HCT116 (cell line): ENCODE measurements around the gene SF3B4. TPM values are rescaled to one million over a fixed set of nuclear protein-coding genes. Genes with fewer than 3 reads are reported as not detected.

Experiments
- RAD21 ChIP-seq: IDR thresholded peaks from 2 replicates; pipeline ENCODE4 v1.6.1; 2012; ENCODE audit warnings: low read depth, mild to moderate bottlenecking
- SIN3A ChIP-seq: IDR thresholded peaks from 2 replicates; pipeline ENCODE4 v1.6.1; 2012; ENCODE audit warnings: low read depth
- ZNF274 ChIP-seq: fragments of 200-500 bp; sonication (Bioruptor generic); IDR thresholded peaks from 2 replicates; pipeline ENCODE4 v1.6.1; 2014; ENCODE audit warnings: mild to moderate bottlenecking, low read depth, low read length, inconsistent platforms
- total RNA-seq: library from RNA; stranded (reverse); gene quantifications from one replicate; pipeline ENCODE4 v1.2.1, GENCODE V29; 2021; ENCODE audit not compliant: unreplicated experiment
- TF ChIP-seq, protein P1 (sequence below): IDR thresholded peaks from 2 replicates; pipeline ENCODE4 v1.6.1; 2011; ENCODE audit warnings: mild to moderate bottlenecking, low read length, moderate library complexity; ENCODE audit not compliant: insufficient replicate concordance; ENCODE audit errors: extremely low read depth
- TF ChIP-seq, protein P2 (sequence below): IDR thresholded peaks from 2 replicates; pipeline ENCODE4 v1.6.1; 2012; ENCODE audit warnings: low read depth
- TF ChIP-seq, protein P3 (sequence below): IDR thresholded peaks from 2 replicates; pipeline ENCODE4 v1.6.1; 2012
- TF ChIP-seq, protein P4 (sequence below): IDR thresholded peaks from 2 replicates; pipeline ENCODE4 v1.6.1; 2012

SF3B4 gene
- total RNA-seq, 1 experiment from 2014 or later: 88.5 TPM

DNA sequence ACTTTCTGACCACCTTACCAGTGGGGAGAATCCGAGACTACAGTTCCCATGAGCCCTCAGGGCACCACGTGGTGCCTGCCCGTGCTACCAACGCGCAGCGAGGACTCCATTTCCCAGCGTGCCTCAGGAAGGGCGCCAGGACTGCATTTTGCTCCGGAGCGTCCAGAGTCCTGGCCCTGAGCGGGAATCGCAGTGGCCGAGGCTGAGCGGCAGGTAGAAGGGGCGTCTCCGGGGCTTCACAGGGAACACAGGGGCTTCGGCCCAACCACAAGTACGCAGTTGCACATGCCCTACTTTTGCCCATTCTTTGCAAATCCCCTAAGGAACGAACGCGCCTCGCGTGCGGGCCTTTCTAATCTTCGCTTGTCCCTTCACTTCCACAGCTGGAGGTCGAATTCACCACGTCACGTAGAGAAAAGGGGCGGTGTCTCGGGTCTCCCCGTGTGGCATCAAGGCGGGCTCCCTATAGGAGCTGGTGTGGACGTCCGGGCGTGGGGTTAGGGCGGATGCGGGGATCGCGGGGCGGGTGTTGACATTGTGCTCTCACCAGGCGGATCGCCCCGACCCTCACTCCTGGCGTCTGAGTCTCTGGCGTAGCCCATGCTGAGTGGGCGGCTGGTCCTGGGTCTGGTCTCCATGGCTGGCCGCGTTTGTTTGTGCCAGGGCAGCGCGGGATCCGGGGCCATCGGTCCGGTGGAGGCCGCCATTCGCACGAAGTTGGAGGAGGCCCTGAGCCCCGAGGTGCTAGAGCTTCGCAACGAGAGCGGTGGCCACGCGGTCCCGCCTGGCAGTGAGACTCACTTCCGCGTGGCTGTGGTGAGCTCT is 27.9 kb downstream of the SF3B4 start, which contains the start of gene BOLA1 (continued):
- TF ChIP-seq ZNF274: no peak
- TF ChIP-seq, protein P1, sequence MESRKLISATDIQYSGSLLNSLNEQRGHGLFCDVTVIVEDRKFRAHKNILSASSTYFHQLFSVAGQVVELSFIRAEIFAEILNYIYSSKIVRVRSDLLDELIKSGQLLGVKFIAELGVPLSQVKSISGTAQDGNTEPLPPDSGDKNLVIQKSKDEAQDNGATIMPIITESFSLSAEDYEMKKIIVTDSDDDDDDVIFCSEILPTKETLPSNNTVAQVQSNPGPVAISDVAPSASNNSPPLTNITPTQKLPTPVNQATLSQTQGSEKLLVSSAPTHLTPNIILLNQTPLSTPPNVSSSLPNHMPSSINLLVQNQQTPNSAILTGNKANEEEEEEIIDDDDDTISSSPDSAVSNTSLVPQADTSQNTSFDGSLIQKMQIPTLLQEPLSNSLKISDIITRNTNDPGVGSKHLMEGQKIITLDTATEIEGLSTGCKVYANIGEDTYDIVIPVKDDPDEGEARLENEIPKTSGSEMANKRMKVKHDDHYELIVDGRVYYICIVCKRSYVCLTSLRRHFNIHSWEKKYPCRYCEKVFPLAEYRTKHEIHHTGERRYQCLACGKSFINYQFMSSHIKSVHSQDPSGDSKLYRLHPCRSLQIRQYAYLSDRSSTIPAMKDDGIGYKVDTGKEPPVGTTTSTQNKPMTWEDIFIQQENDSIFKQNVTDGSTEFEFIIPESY: no peak
- TF ChIP-seq, protein P2, sequence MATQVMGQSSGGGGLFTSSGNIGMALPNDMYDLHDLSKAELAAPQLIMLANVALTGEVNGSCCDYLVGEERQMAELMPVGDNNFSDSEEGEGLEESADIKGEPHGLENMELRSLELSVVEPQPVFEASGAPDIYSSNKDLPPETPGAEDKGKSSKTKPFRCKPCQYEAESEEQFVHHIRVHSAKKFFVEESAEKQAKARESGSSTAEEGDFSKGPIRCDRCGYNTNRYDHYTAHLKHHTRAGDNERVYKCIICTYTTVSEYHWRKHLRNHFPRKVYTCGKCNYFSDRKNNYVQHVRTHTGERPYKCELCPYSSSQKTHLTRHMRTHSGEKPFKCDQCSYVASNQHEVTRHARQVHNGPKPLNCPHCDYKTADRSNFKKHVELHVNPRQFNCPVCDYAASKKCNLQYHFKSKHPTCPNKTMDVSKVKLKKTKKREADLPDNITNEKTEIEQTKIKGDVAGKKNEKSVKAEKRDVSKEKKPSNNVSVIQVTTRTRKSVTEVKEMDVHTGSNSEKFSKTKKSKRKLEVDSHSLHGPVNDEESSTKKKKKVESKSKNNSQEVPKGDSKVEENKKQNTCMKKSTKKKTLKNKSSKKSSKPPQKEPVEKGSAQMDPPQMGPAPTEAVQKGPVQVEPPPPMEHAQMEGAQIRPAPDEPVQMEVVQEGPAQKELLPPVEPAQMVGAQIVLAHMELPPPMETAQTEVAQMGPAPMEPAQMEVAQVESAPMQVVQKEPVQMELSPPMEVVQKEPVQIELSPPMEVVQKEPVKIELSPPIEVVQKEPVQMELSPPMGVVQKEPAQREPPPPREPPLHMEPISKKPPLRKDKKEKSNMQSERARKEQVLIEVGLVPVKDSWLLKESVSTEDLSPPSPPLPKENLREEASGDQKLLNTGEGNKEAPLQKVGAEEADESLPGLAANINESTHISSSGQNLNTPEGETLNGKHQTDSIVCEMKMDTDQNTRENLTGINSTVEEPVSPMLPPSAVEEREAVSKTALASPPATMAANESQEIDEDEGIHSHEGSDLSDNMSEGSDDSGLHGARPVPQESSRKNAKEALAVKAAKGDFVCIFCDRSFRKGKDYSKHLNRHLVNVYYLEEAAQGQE: no peak
- no peak; the same call in 1 of the 2 replicates for TF ChIP-seq SIN3A
- TF ChIP-seq, protein P3, sequence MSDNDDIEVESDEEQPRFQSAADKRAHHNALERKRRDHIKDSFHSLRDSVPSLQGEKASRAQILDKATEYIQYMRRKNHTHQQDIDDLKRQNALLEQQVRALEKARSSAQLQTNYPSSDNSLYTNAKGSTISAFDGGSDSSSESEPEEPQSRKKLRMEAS: peak; percentile 92
- TF ChIP-seq, protein P4, sequence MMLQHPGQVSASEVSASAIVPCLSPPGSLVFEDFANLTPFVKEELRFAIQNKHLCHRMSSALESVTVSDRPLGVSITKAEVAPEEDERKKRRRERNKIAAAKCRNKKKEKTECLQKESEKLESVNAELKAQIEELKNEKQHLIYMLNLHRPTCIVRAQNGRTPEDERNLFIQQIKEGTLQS: no peak
- TF ChIP-seq RAD21: no peak
